NCI-H524 treated with DMSO at 0.1 percent for 48 hours (cell line): ENCODE measurements around the gene MUC21.
"Not testable (repeated sequence)": the region's sequence is repeated elsewhere in the genome, so short reads cannot be mapped to it uniquely, and the experiment has no call there.

Experiments
- DNase-seq: peaks from one replicate; lab custom pipeline; 2025; lab: John Stamatoyannopoulos, UW

The MUC21 gene

GRCh38 chr6:31008165-31008564, 24.6 kb downstream of the MUC21 start:
- DNase-seq, result no peak

GRCh38 chr6:31009731-31010130, 26.2 kb downstream of the MUC21 start:
- no peak for DNase-seq

- DNase-seq, result no peak
Observed at GRCh38 chr6:31010393-31011060, 27.0 kb downstream of the MUC21 start, which contains the start of gene MUC22. Gene MUC22, plus strand, starts transcription at chr6:31010474. Its CDS starts 233 bp downstream, at chr6:31010707.

- DNase-seq, result no peak
Observed at GRCh38 chr6:31011153-31011552, 27.6 kb downstream of the MUC21 start.

DNA sequence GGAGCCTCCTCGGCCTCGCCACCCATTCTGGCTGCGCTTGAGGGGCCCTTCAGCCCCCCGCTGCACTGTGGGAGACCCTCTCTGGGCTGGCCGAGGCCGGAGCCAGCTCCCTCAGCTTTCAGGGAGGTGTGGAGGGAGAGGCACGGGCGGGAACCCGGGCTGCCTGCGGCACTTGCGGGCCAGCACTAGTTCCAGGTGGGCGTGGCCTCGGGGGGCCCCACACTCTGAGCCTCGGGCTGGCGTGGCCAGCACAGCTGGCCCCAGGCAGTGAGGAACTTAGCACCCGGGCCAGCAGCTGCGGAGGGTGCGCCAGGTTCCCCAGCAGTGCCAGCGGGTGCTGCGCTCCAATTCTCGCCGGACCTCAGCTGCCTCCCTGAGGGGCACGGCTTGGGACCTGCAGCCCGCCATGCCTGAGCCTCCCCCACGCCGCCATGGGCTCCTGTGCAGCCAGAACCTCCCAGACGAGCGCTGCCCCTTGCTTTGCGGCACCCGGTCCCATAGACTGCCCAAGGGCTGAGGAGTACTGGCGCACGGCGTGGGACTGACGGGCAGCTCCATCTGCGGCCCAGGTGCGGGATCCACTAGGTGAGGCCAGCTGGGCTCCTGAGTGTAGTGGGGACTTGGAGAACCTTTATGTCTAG, 33.3 kb downstream of the MUC21 start:
- no peak for DNase-seq

GRCh38 chr6:31017436-31017835, 33.9 kb downstream of the MUC21 start:
- DNase-seq, result not testable (repeated sequence)

DNA sequence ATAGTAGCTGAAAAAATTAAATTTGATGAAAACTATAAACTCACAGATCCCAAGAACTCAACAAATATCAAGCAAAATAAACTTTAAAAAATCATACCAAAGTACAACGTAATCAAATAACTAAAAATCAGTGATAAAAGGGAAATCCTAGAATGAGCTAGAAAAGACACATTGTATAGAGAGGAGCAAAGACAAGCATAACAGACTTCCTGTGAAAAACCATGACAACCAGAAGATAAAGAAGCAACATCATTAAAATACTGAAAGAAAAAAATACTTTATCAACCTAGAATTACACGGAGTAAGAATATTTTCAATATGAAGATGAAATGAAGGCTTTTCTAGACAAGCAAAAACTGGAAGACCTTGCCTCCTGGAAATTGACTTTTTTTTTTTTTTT, 36.5 kb downstream of the MUC21 start:
- DNase-seq, result no peak

DNA sequence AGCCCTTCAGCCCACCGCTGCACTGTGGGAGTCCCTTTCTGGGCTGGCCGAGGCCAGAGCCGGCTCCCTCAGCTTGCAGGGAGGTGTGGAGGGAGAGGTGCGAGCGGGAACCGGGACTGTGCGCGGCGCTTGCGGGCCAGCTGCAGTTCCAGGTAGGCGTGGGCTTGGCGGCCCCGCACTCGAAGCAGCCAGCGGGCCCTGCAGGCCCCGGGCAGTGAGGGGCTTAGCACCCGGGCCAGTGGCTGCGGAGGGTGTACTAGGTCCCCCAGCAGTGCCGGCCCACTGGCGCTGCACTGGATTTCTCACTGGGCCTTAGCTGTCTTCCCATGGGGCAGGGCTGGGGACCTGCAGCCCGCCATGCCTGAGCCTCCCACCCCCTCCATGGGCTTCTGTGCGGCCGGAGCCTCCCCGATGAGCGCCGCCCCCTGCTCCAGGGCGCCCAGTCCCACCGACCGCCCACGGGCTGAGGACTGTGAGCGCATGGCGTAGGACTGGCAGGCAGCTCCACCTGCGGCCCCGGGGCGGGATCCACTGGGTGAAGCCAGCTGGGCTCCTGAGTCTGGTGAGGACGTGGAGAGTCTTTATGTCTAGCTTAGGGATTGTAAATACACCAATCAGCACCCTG, 37.2 kb downstream of the MUC21 start:
- not testable (repeated sequence) for DNase-seq

GRCh38 chr6:31021705-31022531, 38.4 kb downstream of the MUC21 start:
- DNase-seq, result not testable (repeated sequence)

DNA sequence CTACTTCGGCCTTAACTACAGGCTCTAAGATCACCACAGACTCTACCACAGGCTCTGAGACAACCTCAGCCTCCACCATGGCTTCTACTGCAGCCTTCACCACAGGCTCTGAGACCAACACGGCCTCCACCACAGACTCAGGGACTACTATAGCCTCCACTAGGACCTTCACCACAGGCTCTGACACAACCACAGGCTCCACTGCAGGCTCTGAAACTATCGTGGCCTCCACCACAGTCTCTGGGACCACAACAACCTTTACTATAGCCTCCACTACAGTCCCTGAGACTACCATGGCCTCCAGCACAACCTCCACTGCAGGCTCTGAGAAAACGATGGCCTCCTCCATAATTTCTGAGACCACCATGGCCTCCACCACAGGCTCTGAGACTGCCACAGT, 42.1 kb downstream of the MUC21 start:
- no peak for DNase-seq

DNA sequence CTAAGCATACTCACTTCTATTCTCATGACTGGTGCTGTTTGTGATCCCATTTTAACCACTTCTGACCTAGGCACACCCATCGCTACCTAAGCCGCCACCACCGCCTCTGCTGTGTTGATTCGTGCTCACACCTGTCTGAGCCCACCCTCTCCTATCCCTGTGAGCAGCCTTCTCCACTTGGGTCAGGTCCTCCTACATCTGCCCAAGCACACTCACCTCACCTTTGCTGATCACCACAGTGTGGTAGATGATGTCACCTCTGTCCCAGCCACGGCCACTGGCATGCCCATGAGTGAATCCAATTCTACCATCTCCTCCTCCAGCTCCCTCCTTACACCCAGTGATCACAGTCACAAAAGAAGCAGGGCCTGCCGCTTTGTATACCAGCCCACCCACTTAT, 47.6 kb downstream of the MUC21 start:
- no peak for DNase-seq

DNA sequence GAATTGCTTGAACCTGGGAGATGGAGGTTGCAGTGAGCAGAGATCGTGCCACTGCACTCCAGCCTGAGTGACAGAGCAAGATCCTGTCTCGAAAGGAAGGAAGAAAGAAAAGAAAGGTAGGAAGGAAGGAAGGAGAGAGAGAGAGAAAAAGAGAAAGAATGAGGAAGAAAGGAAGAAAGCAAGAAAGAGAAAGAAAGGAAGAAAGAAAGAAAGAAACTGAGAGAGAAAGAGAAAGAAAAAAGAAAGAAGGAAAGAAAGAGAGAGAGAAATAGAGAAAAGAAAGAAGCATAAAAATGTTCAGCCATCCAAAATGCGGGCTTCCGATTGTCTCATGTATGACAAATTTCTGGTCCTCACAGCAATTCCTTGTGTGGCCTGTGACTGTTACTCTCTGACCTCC, 49.6 kb downstream of the MUC21 start:
- no peak for DNase-seq

DNA sequence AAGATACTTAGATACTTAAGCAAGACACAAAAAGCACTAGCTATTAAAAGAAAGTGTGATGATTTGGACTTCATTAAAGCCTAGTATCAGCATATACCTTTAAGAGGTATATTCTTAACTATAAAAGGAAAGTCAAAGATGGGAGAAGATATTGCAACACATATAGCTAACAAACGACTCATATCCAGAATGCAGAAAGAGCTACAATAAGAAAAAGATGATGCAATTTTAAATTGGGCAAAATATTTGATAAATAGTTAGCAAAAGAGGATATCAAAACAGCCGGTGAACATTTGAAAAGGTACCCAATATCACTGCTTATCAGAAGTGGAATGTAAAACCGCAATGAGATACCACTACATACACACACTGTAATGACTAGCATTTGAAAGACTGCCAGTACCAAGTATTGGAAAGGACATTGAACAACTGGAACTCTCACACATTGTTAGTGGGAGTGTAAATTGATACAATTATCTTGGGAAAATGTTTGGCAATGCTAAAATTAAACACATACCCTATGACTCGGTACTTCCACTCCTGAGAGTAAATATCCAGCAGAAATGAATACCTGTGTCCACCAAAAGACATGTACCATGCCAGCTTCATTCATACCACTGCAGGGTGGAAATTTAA, 52.5 kb downstream of the MUC21 start:
- DNase-seq, result no peak

- no peak for DNase-seq
Observed at GRCh38 chr6:31037169-31037568, 53.7 kb downstream of the MUC21 start.

- no peak for DNase-seq
Observed at GRCh38 chr6:31037682-31038081, 54.2 kb downstream of the MUC21 start.

DNA sequence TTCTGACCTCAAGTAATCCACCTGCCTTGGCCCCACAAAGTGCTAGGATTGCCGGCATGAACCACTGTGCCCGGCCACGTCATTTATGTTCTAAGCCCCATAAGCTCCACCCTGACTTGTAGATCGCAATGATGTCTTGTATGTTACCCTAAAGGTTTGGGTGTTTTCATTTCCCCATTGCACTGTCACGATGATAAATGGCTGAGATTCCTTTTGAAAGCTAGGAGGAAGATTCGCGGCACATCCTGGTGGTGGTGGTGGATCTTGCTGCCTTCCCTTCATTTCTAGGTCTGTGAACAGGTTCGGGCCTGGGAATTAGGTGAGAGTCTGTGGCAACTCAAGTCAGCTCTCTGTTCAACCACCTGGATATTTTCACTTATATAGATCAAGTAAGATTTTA, 55.0 kb downstream of the MUC21 start:
- no peak for DNase-seq
